GM12878 (cell line): ENCODE results near the gene MBOAT1. TPM values are rescaled to one million over a fixed set of nuclear protein-coding genes. Genes with fewer than 3 reads are reported as not detected.

Experiments used
- ATAC-seq: fragments of 200-7000 bp; cut with Tn5 transposase; 3 replicates; pipeline ENCODE4 v1.9.1; 2020; ENCODE audit warnings: mild to moderate bottlenecking, moderate library complexity
- BruUV-seq: library from RNA; stranded (reverse); fragments of 400-500 nt; replicated peaks from 2 replicates; lab custom pipeline; 2021; lab: Mats Ljungman, UMichigan
- CTCF ChIA-PET: fragments of 300-600 bp; sonication (Branson Sonifier 250); formaldehyde crosslinking; extraction: SDS; loops from one replicate; lab custom pipeline; 2021; ENCODE audit warnings: inconsistent platforms; lab: Yijun Ruan, JAX
- POLR2A ChIA-PET: fragments of 350-600 bp; formaldehyde crosslinking; extraction: SDS; loops from one replicate; lab custom pipeline; 2021; ENCODE audit warnings: inconsistent platforms; lab: Charles Lee
- RAD21 ChIA-PET: fragments of 300-600 bp; sonication (Branson Sonifier 250); formaldehyde crosslinking; loops from one replicate; lab custom pipeline; 2023; ENCODE audit warnings: antibody characterized with exemption; ENCODE audit not compliant: unreplicated experiment; lab: Charles Lee
- SMC1A ChIA-PET: fragments of 300-600 bp; sonication (Branson Sonifier 250); formaldehyde crosslinking; loops from one replicate; lab custom pipeline; 2023; ENCODE audit not compliant: unreplicated experiment, uncharacterized antibody; lab: Charles Lee
- DNase-seq: peaks from one replicate; pipeline ENCODE4 v3.0.0-alpha.2; 2011; ENCODE audit warnings: low read depth, low spot score
- FAIRE-seq: peaks from 3 replicates; lab custom pipeline; 2011; peaks lifted over from hg19 to GRCh38; lab: Jason Lieb, UNC
- H2AFZ ChIP-seq: 2 replicates; pipeline ENCODE4 v1.6.0; 2011; ENCODE audit warnings: low read depth, low read length, control low read depth; ENCODE audit not compliant: control insufficient read depth
- H3K27ac ChIP-seq: 2 replicates; pipeline ENCODE4 v1.5.1; 2011; ENCODE audit warnings: control low read depth; ENCODE audit not compliant: control insufficient read depth, insufficient read depth
- H3K27me3 ChIP-seq, 2 experiments: replicated peaks in 1 of 2; 2 replicates each; pipeline versions ENCODE4 v1.6.0 to v1.6.1; 2011; ENCODE audit warnings: low read length in 1 of 2; ENCODE audit not compliant: control insufficient read depth in 2 of 2, insufficient read depth in 2 of 2
- H3K36me3 ChIP-seq, 2 experiments: 2 replicates each; pipeline ENCODE4 v1.5.1; 2011; ENCODE audit warnings: low read length in 1 of 2; ENCODE audit not compliant: control insufficient read depth in 2 of 2, insufficient read depth in 2 of 2
- H3K4me1 ChIP-seq: 2 replicates; pipeline ENCODE4 v1.6.1; 2011; ENCODE audit warnings: mild to moderate bottlenecking, low read length, moderate library complexity, mixed read lengths; ENCODE audit not compliant: control insufficient read depth, insufficient read depth
- H3K4me2 ChIP-seq: 2 replicates; pipeline ENCODE4 v1.6.0; 2011; ENCODE audit warnings: control low read depth; ENCODE audit not compliant: control insufficient read depth, insufficient read depth
- H3K4me3 ChIP-seq: fragments of 200-600 bp; sonication (generic); 2 replicates; pipeline ENCODE4 v1.5.1; 2016
- H3K79me2 ChIP-seq: 2 replicates; pipeline ENCODE4 v1.6.0; 2011; ENCODE audit warnings: low read length; ENCODE audit not compliant: control insufficient read depth, insufficient read depth
- H3K9ac ChIP-seq: 2 replicates; pipeline ENCODE4 v1.8.0; 2011; ENCODE audit warnings: low read length, control low read depth, mixed read lengths; ENCODE audit not compliant: control insufficient read depth, insufficient read depth
- H3K9me3 ChIP-seq: replicated peaks from 3 replicates; pipeline ENCODE4 v1.5.1; 2011; ENCODE audit warnings: mild to moderate bottlenecking, low read length; ENCODE audit not compliant: control insufficient read depth, insufficient read depth
- H4K20me1 ChIP-seq: 2 replicates; pipeline ENCODE4 v1.6.0; 2011; ENCODE audit not compliant: control insufficient read depth, insufficient read depth
- GABPA ChIP-seq: IDR thresholded peaks from 2 replicates; pipeline ENCODE4 v1.6.1; 2014; ENCODE audit warnings: antibody characterized with exemption, low read depth, mild to moderate bottlenecking, inconsistent platforms
- SUZ12 ChIP-seq: fragments of 200-600 bp; sonication (generic); IDR thresholded peaks from one replicate; pipeline ENCODE4 v1.6.1; 2018; ENCODE audit warnings: antibody characterized with exemption, mild to moderate bottlenecking; ENCODE audit not compliant: unreplicated experiment
- ZNF274 ChIP-seq: IDR thresholded peaks from one replicate; pipeline ENCODE4 v1.8.0; 2011; ENCODE audit not compliant: insufficient read length, insufficient read depth
- WGBS: methylation state at CpG from one replicate; pipeline ENCODE4 v1.1.6; 2016; ENCODE audit warnings: low lambda C conversion rate; ENCODE audit not compliant: insufficient replicate concordance, insufficient coverage; ENCODE audit errors: missing lambda C conversion rate; 5-methylcytosine and 5-hydroxymethylcytosine counted together
- in situ Hi-C: fragments of 300-500 bp; cut with MboI; formaldehyde crosslinking; loops from 9 replicates; pipeline ENCODE4 v1.14.3; 2018; ENCODE audit warnings: mixed read lengths
- intact Hi-C: fragments of 100-400 bp; cut with micrococcal nuclease; formaldehyde crosslinking; loops from one replicate; pipeline ENCODE4 v1.14.2; 2022; ENCODE audit not compliant: unreplicated experiment
- polyA plus RNA-seq, 11 experiments: library from polyadenylated mRNA; depleted of rRNA in 4 of 11; unstranded in 6 of 11; stranded (reverse) in 5 of 11; fragments of >200 nt; fragmentation: Nextera tagmentation in 4 of 11; fragmentation: Illumina TruSeq in 1 of 11; extraction: Ambion mirVana in 4 of 11; extraction: Trizol in 1 of 11; gene quantifications; 1 replicate in 1 of 11; 2 replicates in 10 of 11; pipeline versions ENCODE4 v1.2.1 to v1.2.3, GENCODE V29; 2011 to 2016; ENCODE audit warnings: inconsistent platforms in 2 of 11, missing spikeins in 2 of 11, low read depth in 1 of 11
- total RNA-seq, 4 experiments: library from RNA; depleted of rRNA in 3 of 4; stranded (reverse); fragments of >200 nt in 3 of 4; fragmentation: Illumina TruSeq in 1 of 4; extraction: Trizol in 1 of 4; gene quantifications; 2 replicates each; pipeline versions ENCODE4 v1.2.1 to v1.2.3, GENCODE V29; 2013 to 2021
- TF ChIP-seq, protein P1 (sequence below): fragments of 150-350 bp; IDR thresholded peaks from 2 replicates; pipeline ENCODE4 v1.6.1; 2014; ENCODE audit warnings: mild to moderate bottlenecking, low read depth, low read length
- TF ChIP-seq, protein P2 (sequence below): IDR thresholded peaks from 2 replicates; pipeline ENCODE4 v1.6.1; 2012; ENCODE audit warnings: low read depth, low read length, improper control_type of control experiment

Gene MBOAT1
- total and polyA plus RNA-seq, 10 of the 15 experiments (the other 5 are each of a cell fraction or from before 2014, with no cell fraction given), result 0.39 to 21.0 (median 11.6) TPM

DNA sequence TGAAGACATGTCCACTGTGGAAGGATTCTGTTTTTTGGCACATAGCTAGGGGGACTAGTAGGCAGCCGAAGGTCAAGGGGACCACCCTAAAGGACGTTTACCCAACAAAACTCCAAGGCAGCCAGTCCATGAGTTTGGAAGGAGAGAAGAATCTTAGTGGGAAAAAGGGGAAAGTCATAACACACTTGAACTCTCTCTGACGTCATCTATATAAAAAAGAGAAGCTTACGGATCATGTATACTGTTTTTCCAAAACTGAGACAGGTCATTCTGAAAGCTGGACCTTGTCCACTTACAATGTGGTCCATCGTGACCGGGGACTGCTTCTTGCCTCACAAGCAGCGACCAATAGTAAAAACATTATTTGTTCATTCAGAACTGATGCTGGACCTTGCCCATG, 95.5 kb downstream of the MBOAT1 start:
- TF ChIP-seq, protein P1, sequence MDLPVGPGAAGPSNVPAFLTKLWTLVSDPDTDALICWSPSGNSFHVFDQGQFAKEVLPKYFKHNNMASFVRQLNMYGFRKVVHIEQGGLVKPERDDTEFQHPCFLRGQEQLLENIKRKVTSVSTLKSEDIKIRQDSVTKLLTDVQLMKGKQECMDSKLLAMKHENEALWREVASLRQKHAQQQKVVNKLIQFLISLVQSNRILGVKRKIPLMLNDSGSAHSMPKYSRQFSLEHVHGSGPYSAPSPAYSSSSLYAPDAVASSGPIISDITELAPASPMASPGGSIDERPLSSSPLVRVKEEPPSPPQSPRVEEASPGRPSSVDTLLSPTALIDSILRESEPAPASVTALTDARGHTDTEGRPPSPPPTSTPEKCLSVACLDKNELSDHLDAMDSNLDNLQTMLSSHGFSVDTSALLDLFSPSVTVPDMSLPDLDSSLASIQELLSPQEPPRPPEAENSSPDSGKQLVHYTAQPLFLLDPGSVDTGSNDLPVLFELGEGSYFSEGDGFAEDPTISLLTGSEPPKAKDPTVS, result no peak
- TF ChIP-seq GABPA (no peak), ZNF274 (no peak), SUZ12 (no peak)
- TF ChIP-seq, protein P2, sequence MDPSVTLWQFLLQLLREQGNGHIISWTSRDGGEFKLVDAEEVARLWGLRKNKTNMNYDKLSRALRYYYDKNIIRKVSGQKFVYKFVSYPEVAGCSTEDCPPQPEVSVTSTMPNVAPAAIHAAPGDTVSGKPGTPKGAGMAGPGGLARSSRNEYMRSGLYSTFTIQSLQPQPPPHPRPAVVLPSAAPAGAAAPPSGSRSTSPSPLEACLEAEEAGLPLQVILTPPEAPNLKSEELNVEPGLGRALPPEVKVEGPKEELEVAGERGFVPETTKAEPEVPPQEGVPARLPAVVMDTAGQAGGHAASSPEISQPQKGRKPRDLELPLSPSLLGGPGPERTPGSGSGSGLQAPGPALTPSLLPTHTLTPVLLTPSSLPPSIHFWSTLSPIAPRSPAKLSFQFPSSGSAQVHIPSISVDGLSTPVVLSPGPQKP, result no peak
- Histone ChIP-seq H2AFZ (no peak overlapping the region), H4K20me1 (no peaks in the 10 kb centered on the region), H3K4me3 (no peak overlapping the region), H3K4me2 (no peak overlapping the region), H3K79me2 (no peaks in the 10 kb centered on the region), H3K9me3 (no peaks in the 10 kb centered on the region), H3K27ac (no peak overlapping the region), H3K27me3 (no peaks in the 10 kb centered on the region), H3K4me1 (no peaks in the 10 kb centered on the region; the same call in 1 of the 2 replicates), H3K36me3 (peaks cover 2 to 3% of the 10 kb centered on the region in 2 experiments), H3K9ac (no peak overlapping the region)
- BruUV-seq, result no TSS peak
- in situ Hi-C loops, result no loop called here
- ATAC-seq (no peak), FAIRE-seq (no peak), DNase-seq (no peak)
- ChIA-PET CTCF (interaction anchor here (3.4 kb wide), 1 partner anchor 10 kb away, joined by 21 read pairs; no protein-coding TSS in a partner anchor), RAD21 (no interaction called here), SMC1A (interaction anchor here (1.0 kb wide), 1 partner anchor 10 kb away, joined by 3 read pairs; no protein-coding TSS in a partner anchor), POLR2A (no interaction called here)
- 85% methylated on average over 7 of the region's 7 CpGs for WGBS
- intact Hi-C loops, result no loop called here
